Retinal pigment epithelial cell (primary cell): Measurements from ENCODE around the gene ESRRA.
"Not testable (repeated sequence)": the region's sequence is repeated elsewhere in the genome, so short reads cannot be mapped to it uniquely, and the experiment has no call there.

Source experiments
- DNase-seq: peaks from one replicate; pipeline ENCODE4 v3.0.0-alpha.2; 2010; ENCODE audit warnings: low read depth
- H3K4me3 ChIP-seq: 2 replicates; pipeline ENCODE4 v1.5.1; 2011; ENCODE audit warnings: mild to moderate bottlenecking, low read length, control low read depth, moderate library complexity
- CTCF ChIP-seq: conservative IDR thresholded peaks from 2 replicates; pipeline ENCODE4 v1.5.1; 2011; ENCODE audit warnings: low read depth, low read length, control low read depth, inconsistent platforms

ESRRA gene

GRCh38 chr11:64317961-64318765 lies 12.8 kb downstream of the ESRRA start, which contains the start of gene PRDX5:
PRDX5 (plus strand) TSS chr11:64318121; CDS start chr11:64318216, 95 bp downstream.
- peak; percentile 36 for TF ChIP-seq CTCF
- peak within 1 kb of the TSS; percentile 94 for H3K4me3 ChIP-seq
- peak; percentile 77 for DNase-seq

- no peak for DNase-seq
- TF ChIP-seq CTCF: no peak
- peak overlapping the region; percentile 94 for H3K4me3 ChIP-seq
These were observed 13.7 kb downstream of the ESRRA start for GRCh38 chr11:64318766-64319761.

- no peak for TF ChIP-seq CTCF
- DNase-seq: no peak
- no peak overlapping the region for H3K4me3 ChIP-seq
These were observed 15.2 kb downstream of the ESRRA start for GRCh38 chr11:64320556-64320955.

- H3K4me3 ChIP-seq: no peak overlapping the region
- no peak for DNase-seq
- TF ChIP-seq CTCF: no peak
These were observed 15.7 kb downstream of the ESRRA start for GRCh38 chr11:64321026-64321425.

- no peak for DNase-seq
- H3K4me3 ChIP-seq: no peak overlapping the region
- no peak for TF ChIP-seq CTCF
These were observed 16.2 kb downstream of the ESRRA start for GRCh38 chr11:64321533-64321932.

GRCh38 chr11:64322925-64323260 lies 17.6 kb downstream of the ESRRA start:
- no peak overlapping the region for H3K4me3 ChIP-seq
- TF ChIP-seq CTCF: no peak

GRCh38 chr11:64323373-64323772 lies 18.0 kb downstream of the ESRRA start:
- H3K4me3 ChIP-seq: no peak overlapping the region
- DNase-seq: no peak
- TF ChIP-seq CTCF: no peak

More at GRCh38 chr11:64322925-64323260, 17.6 kb downstream of the ESRRA start:
- no peak for DNase-seq

- not testable (repeated sequence) for DNase-seq, H3K4me3 ChIP-seq
These were observed 18.7 kb downstream of the ESRRA start for GRCh38 chr11:64323984-64324383.
